Subcutaneous abdominal adipose tissue (tissue), 5 donors: ENCODE data around the gene PPP1R3F.
A peak's percentile ranks its signal among the peaks of the same experiment; 100 is the strongest.

Experiments used
- H3K27ac ChIP-seq: one replicate; pipeline ENCODE4 v1.7.0; 2013; ENCODE audit warnings: low read depth, mild to moderate bottlenecking, inconsistent platforms, low read length, moderate library complexity
- H3K27me3 ChIP-seq, 5 donors: one replicate each; pipeline ENCODE4 v1.7.0; 2013; ENCODE audit warnings: low read length in 5 of 5, inconsistent platforms in 1 of 5; ENCODE audit not compliant: control insufficient read depth in 5 of 5, insufficient read depth in 4 of 5
- H3K36me3 ChIP-seq, 5 donors: one replicate each; pipeline ENCODE4 v1.7.0; 2013; ENCODE audit warnings: low read length in 5 of 5; ENCODE audit not compliant: control insufficient read depth in 5 of 5, insufficient read depth in 5 of 5
- H3K4me1 ChIP-seq, 5 donors: one replicate each; pipeline ENCODE4 v1.7.0; 2013; ENCODE audit warnings: low read length in 5 of 5, mild to moderate bottlenecking in 3 of 5, moderate library complexity in 1 of 5; ENCODE audit not compliant: control insufficient read depth in 5 of 5, insufficient read depth in 5 of 5
- H3K4me3 ChIP-seq, 5 donors: one replicate each; pipeline ENCODE4 v1.7.0; 2013; ENCODE audit warnings: low read length in 5 of 5, low read depth in 1 of 5
- H3K9ac ChIP-seq, 5 donors: one replicate each; pipeline ENCODE4 v1.7.0; 2013; ENCODE audit warnings: low read length in 5 of 5, mild to moderate bottlenecking in 4 of 5, moderate library complexity in 3 of 5
- H3K9me3 ChIP-seq, 5 donors: one replicate each; pipeline ENCODE4 v1.7.0; 2013; ENCODE audit warnings: low read length in 5 of 5; ENCODE audit not compliant: control insufficient read depth in 5 of 5
- donor health status: healthy.
- donor health status: healthy.
- donor health status: healthy.
- donor health status: healthy.
- donor health status: healthy.

The PPP1R3F gene

GRCh38 chrX:49232525-49232924 is 37.1 kb upstream of the PPP1R3F start:
- Histone ChIP-seq H3K9me3 (peaks cover 0 to 9% (median 4%) of the 10 kb centered on the region in 5 donors), H3K4me3 (no peak overlapping the region), H3K36me3 (no peaks in the 10 kb centered on the region), H3K9ac (no peak overlapping the region), H3K27me3 (peaks cover 0 to 8% (median 0%) of the 10 kb centered on the region in 5 donors), H3K27ac (no peak overlapping the region), H3K4me1 (peaks cover 0 to 18% (median 6%) of the 10 kb centered on the region in 5 donors)

GRCh38 chrX:49233176-49233575 is 36.4 kb upstream of the PPP1R3F start, which contains the start of gene CACNA1F:
TSS of gene CACNA1F (minus strand) at chrX:49233340. CDS start at chrX:49233309, 31 bp downstream.
- no peak within 1 kb of the TSS for H3K9ac ChIP-seq
- H3K27me3 ChIP-seq: peaks cover 0 to 3% (median 0%) of the 10 kb centered on the region in 5 donors
- H3K27ac ChIP-seq: no peak within 1 kb of the TSS
- peaks cover 0 to 4% (median 0%) of the 10 kb centered on the region in 5 donors for H3K9me3 ChIP-seq
- no peak within 1 kb of the TSS for H3K4me3 ChIP-seq
- H3K4me1 ChIP-seq: peaks cover 0 to 18% (median 6%) of the 10 kb centered on the region in 5 donors
- no peaks in the 10 kb centered on the region for H3K36me3 ChIP-seq

- Histone ChIP-seq H3K36me3 (no peaks in the 10 kb centered on the region), H3K9me3 (peaks cover 0 to 2% (median 0%) of the 10 kb centered on the region in 5 donors), H3K4me3 (no peak overlapping the region), H3K27me3 (peaks cover 0 to 3% (median 0%) of the 10 kb centered on the region in 5 donors), H3K9ac (no peak overlapping the region), H3K27ac (no peak overlapping the region), H3K4me1 (peaks cover 0 to 18% (median 6%) of the 10 kb centered on the region in 5 donors)
Measured at GRCh38 chrX:49233887-49234555, 35.6 kb upstream of the PPP1R3F start.

GRCh38 chrX:49237060-49237459 is 32.5 kb upstream of the PPP1R3F start:
- Histone ChIP-seq H3K9me3 (no peaks in the 10 kb centered on the region), H3K27me3 (peaks cover 0 to 2% (median 0%) of the 10 kb centered on the region in 5 donors), H3K4me1 (peaks cover 0 to 5% (median 0%) of the 10 kb centered on the region in 5 donors), H3K36me3 (peaks cover 0 to 9% (median 0%) of the 10 kb centered on the region in 5 donors), H3K27ac (no peak overlapping the region), H3K4me3 (no peak overlapping the region), H3K9ac (peak overlapping the region in 1 of 5 donors; percentile 48)

- Histone ChIP-seq H3K36me3 (peaks cover 0 to 25% (median 16%) of the 10 kb centered on the region in 5 donors), H3K4me3 (no peak overlapping the region), H3K27me3 (peaks cover 0 to 6% (median 0%) of the 10 kb centered on the region in 5 donors), H3K9ac (no peak overlapping the region), H3K9me3 (no peaks in the 10 kb centered on the region), H3K4me1 (peaks cover 0 to 5% (median 0%) of the 10 kb centered on the region in 5 donors), H3K27ac (no peak overlapping the region)
Measured at GRCh38 chrX:49238735-49239134, 30.9 kb upstream of the PPP1R3F start.

GRCh38 chrX:49242545-49243066 is 27.0 kb upstream of the PPP1R3F start:
- Histone ChIP-seq H3K4me3 (no peak overlapping the region), H3K9ac (no peak overlapping the region), H3K36me3 (peaks cover 0 to 55% (median 33%) of the 10 kb centered on the region in 5 donors)

GRCh38 chrX:49243166-49243565 is 26.4 kb upstream of the PPP1R3F start:
- H3K9me3 ChIP-seq: no peaks in the 10 kb centered on the region
- no peak overlapping the region for H3K4me3 ChIP-seq
- no peak overlapping the region for H3K27ac ChIP-seq
- H3K9ac ChIP-seq: no peak overlapping the region
- H3K36me3 ChIP-seq: peaks cover 0 to 60% (median 37%) of the 10 kb centered on the region in 5 donors
- peaks cover 0 to 7% (median 0%) of the 10 kb centered on the region in 5 donors for H3K27me3 ChIP-seq
- H3K4me1 ChIP-seq: no peaks in the 10 kb centered on the region

More at GRCh38 chrX:49242545-49243066, 27.0 kb upstream of the PPP1R3F start:
- Histone ChIP-seq H3K9me3 (no peaks in the 10 kb centered on the region), H3K4me1 (no peaks in the 10 kb centered on the region), H3K27me3 (peaks cover 0 to 6% (median 0%) of the 10 kb centered on the region in 5 donors), H3K27ac (no peak overlapping the region)

GRCh38 chrX:49244207-49244606 is 25.4 kb upstream of the PPP1R3F start:
- H3K9ac ChIP-seq: no peak overlapping the region
- no peaks in the 10 kb centered on the region for H3K4me1 ChIP-seq
- H3K36me3 ChIP-seq: peaks cover 0 to 69% (median 44%) of the 10 kb centered on the region in 5 donors
- H3K9me3 ChIP-seq: no peaks in the 10 kb centered on the region
- no peak overlapping the region for H3K4me3 ChIP-seq
- no peak overlapping the region for H3K27ac ChIP-seq
- H3K27me3 ChIP-seq: peaks cover 0 to 10% (median 4%) of the 10 kb centered on the region in 5 donors

GRCh38 chrX:49246541-49246940 is 23.1 kb upstream of the PPP1R3F start:
- Histone ChIP-seq H3K4me1 (no peaks in the 10 kb centered on the region), H3K9me3 (peaks cover 0 to 2% (median 0%) of the 10 kb centered on the region in 5 donors), H3K27me3 (peaks cover 0 to 14% (median 6%) of the 10 kb centered on the region in 5 donors), H3K4me3 (no peak overlapping the region), H3K27ac (no peak overlapping the region), H3K9ac (no peak overlapping the region), H3K36me3 (peaks cover 0 to 78% (median 54%) of the 10 kb centered on the region in 5 donors)

- H3K4me1 ChIP-seq: no peaks in the 10 kb centered on the region
- no peak overlapping the region for H3K4me3 ChIP-seq
- H3K27ac ChIP-seq: no peak overlapping the region
- H3K9me3 ChIP-seq: peaks cover 0 to 2% (median 0%) of the 10 kb centered on the region in 5 donors
- no peak overlapping the region for H3K9ac ChIP-seq
- peaks cover 0 to 14% (median 6%) of the 10 kb centered on the region in 5 donors for H3K27me3 ChIP-seq
- H3K36me3 ChIP-seq: peaks cover 0 to 71% (median 51%) of the 10 kb centered on the region in 5 donors
Measured at GRCh38 chrX:49247346-49247745, 22.2 kb upstream of the PPP1R3F start.
